ENCODE data around the gene HOXC12.
A peak's percentile ranks its signal among the peaks of the same experiment; 100 is the strongest.

Gene HOXC12

GRCh38 chr12:53952871-53953734, 1.6 kb upstream of the HOXC12 start (continued):
- TF ChIP-seq ZFHX2 (tag by site-specific recombination; conservative IDR thresholded peaks at IDR 0.05) (no peak), ZBTB48 (tag by site-specific recombination; IDR thresholded peaks at IDR 0.05) (peak; percentile 71), ZNF544 (tag by site-specific recombination; IDR thresholded peaks at IDR 0.05) (no peak), ZNF600 (tag by site-specific recombination; IDR thresholded peaks at IDR 0.05) (peak; percentile 62), ZNF704 (tag by site-specific recombination; IDR thresholded peaks at IDR 0.05) (no peak), ZNF2 (tag by site-specific recombination; IDR thresholded peaks at IDR 0.05) (no peak), ZNF692 (tag by site-specific recombination; IDR thresholded peaks at IDR 0.05) (no peak), SP2 (tag by site-specific recombination; IDR thresholded peaks at IDR 0.05) (peak; percentile 54; the same call in 1 of the 2 replicates), ZNF529 (tag by site-specific recombination; IDR thresholded peaks at IDR 0.05; ENCODE audit: insufficient replicate concordance) (no peak), ZBTB8A (tag by site-specific recombination; IDR thresholded peaks at IDR 0.05) (peak; percentile 37; the same call in 1 of the 2 replicates), PRDM1 (tag by site-specific recombination; IDR thresholded peaks at IDR 0.05) (peak; percentile 93), ZNF549 (tag by site-specific recombination; IDR thresholded peaks at IDR 0.05) (no peak), ZNF548 (tag by site-specific recombination; IDR thresholded peaks at IDR 0.05) (no peak), ZNF10 (tag by site-specific recombination; IDR thresholded peaks at IDR 0.05) (no peak), OVOL3 (tag by site-specific recombination; IDR thresholded peaks at IDR 0.05) (no peak), YY2 (tag by site-specific recombination; IDR thresholded peaks at IDR 0.05) (no peak), SCRT1 (tag by site-specific recombination; IDR thresholded peaks at IDR 0.05; ENCODE audit: borderline replicate concordance) (no peak), PATZ1 (tag by site-specific recombination; IDR thresholded peaks at IDR 0.05) (no peak), ZNF366 (tag by site-specific recombination; conservative IDR thresholded peaks at IDR 0.05) (no peak), ATF2 (tag by site-specific recombination; IDR thresholded peaks at IDR 0.05; ENCODE audit: low read depth) (no peak), ZNF776 (tag by site-specific recombination; IDR thresholded peaks at IDR 0.05; ENCODE audit: borderline replicate concordance) (no peak), ZNF398 (tag by site-specific recombination; IDR thresholded peaks at IDR 0.05) (no peak), ZBTB21 (tag by site-specific recombination; IDR thresholded peaks at IDR 0.05) (no peak), ELK4 (IDR thresholded peaks at IDR 0.05; ENCODE audit: borderline replicate concordance, low read depth, low read length) (no peak), ZNF335 (tag by site-specific recombination; conservative IDR thresholded peaks at IDR 0.05) (peak; percentile 40), SCRT2 (tag by site-specific recombination; IDR thresholded peaks at IDR 0.05) (no peak), PRDM10 (tag by site-specific recombination; IDR thresholded peaks at IDR 0.05) (no peak)

All from HEK293 (cell line).